ENCODE data around the gene HOMER3. TPM values are rescaled to one million over a fixed set of nuclear protein-coding genes. Genes with fewer than 3 reads are reported as not detected.

HOMER3 gene
- total RNA-seq, 1 donor = 98.4 TPM

DNA sequence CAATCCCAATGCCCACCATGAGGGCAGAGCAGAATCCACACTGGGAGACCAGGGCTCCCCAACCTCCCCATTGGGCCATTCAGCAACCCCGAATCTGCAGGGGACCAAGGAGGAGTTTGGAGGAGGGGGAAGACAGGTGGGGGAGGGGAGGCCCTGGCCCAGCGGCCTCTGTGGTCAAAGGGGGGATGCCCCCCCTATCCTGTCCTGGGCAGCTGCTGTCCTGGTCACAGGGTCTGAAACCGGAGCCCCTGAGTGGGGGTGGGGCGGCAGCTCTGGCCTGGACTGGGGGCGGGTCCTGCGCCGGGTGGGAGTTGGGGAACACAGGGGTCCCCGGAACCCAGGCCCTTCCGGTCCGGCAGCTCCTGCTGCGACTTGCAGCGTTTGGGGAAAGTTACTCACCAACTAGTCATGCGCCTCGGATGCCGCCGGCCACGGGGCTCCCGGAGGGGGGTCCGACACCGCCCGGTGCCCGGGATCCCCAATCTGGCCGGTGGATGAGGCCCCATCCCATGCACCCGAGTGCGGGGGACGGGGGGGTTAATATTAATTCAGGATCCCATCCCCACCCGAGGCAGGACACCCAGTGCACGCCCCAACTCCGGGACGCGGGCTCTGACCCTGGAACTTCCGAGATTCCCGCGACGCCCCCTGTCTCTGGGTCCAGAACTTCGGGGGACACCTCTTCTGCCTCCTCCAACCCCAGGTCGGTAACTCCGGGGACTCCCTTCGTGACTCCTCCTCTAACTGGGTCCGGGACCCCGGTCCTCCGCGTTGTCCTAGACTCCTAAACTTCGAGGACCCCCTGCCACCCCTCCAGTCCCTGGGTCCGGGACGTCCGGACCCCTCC, 872 bp downstream of the HOMER3 start:
- peaks cover 19% of the 10 kb centered on the region for H3K36me3 ChIP-seq (ENCODE audit: insufficient read depth, low read length)
- no peaks in the 10 kb centered on the region for H3K9me3 ChIP-seq (ENCODE audit: low read depth, low read length)
- H3K27ac ChIP-seq (ENCODE audit: low read depth, low read length) = peak overlapping the region; percentile 78
- peak overlapping the region; percentile 80 for H2AFZ ChIP-seq (ENCODE audit: low read length)
- peak; percentile 99 for DNase-seq (ENCODE audit: insufficient read length, low spot score, missing footprints)
- H3K4me2 ChIP-seq (ENCODE audit: insufficient read depth, low read length) = peak overlapping the region; percentile 91
- H3K27me3 ChIP-seq (ENCODE audit: insufficient read depth, low read length) = no peaks in the 10 kb centered on the region
- peak overlapping the region; percentile 88 for H3K4me3 ChIP-seq (ENCODE audit: insufficient read depth, low read length)
- peaks cover 35% of the 10 kb centered on the region for H3K79me2 ChIP-seq (ENCODE audit: insufficient read depth, low read length)
- H3K4me1 ChIP-seq (ENCODE audit: insufficient read depth, low read length) = peaks cover 7% of the 10 kb centered on the region
- TF ChIP-seq, protein P1, sequence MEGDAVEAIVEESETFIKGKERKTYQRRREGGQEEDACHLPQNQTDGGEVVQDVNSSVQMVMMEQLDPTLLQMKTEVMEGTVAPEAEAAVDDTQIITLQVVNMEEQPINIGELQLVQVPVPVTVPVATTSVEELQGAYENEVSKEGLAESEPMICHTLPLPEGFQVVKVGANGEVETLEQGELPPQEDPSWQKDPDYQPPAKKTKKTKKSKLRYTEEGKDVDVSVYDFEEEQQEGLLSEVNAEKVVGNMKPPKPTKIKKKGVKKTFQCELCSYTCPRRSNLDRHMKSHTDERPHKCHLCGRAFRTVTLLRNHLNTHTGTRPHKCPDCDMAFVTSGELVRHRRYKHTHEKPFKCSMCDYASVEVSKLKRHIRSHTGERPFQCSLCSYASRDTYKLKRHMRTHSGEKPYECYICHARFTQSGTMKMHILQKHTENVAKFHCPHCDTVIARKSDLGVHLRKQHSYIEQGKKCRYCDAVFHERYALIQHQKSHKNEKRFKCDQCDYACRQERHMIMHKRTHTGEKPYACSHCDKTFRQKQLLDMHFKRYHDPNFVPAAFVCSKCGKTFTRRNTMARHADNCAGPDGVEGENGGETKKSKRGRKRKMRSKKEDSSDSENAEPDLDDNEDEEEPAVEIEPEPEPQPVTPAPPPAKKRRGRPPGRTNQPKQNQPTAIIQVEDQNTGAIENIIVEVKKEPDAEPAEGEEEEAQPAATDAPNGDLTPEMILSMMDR (IDR thresholded peaks at IDR 0.05; ENCODE audit: extremely low read depth, low read depth, low read length) = no peak
- peaks cover 4% of the 10 kb centered on the region for H4K20me1 ChIP-seq (ENCODE audit: insufficient read depth, low read length)

DNA sequence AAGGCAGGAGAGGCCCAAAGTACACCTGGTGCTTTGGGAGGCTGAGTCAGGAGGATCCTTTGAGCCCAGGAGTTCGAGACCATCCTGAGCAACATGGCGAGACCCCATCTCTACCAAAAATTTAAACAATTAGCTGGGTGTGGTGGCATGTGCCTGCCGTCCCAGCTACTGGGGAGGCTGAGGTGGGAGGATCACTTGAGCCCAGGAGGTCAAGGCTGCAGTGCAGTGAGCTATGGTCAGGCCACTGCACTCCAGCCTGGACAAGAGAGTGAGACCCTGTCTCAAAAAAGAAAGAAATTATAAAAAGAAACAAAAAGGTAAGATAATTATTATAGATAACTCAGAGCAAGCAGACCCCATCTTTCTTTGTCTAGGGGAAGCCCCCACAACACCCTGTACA, 1.9 kb downstream of the HOMER3 start:
- Histone ChIP-seq H3K79me2 (ENCODE audit: insufficient read depth, low read length) (peaks cover 35% of the 10 kb centered on the region), H3K4me2 (ENCODE audit: insufficient read depth, low read length) (peak overlapping the region; percentile 91), H4K20me1 (ENCODE audit: insufficient read depth, low read length) (peaks cover 4% of the 10 kb centered on the region), H3K4me1 (ENCODE audit: insufficient read depth, low read length) (peaks cover 7% of the 10 kb centered on the region), H3K27me3 (ENCODE audit: insufficient read depth, low read length) (no peaks in the 10 kb centered on the region), H2AFZ (ENCODE audit: low read length) (no peak overlapping the region), H3K27ac (ENCODE audit: low read depth, low read length) (no peak overlapping the region), H3K9me3 (ENCODE audit: low read depth, low read length) (no peaks in the 10 kb centered on the region), H3K36me3 (ENCODE audit: insufficient read depth, low read length) (peaks cover 25% of the 10 kb centered on the region), H3K4me3 (ENCODE audit: insufficient read depth, low read length) (no peak overlapping the region)
- DNase-seq (ENCODE audit: insufficient read length, low spot score, missing footprints) = peak; percentile 75
- TF ChIP-seq, protein P1 (IDR thresholded peaks at IDR 0.05; ENCODE audit: extremely low read depth, low read depth, low read length) = no peak

DNA sequence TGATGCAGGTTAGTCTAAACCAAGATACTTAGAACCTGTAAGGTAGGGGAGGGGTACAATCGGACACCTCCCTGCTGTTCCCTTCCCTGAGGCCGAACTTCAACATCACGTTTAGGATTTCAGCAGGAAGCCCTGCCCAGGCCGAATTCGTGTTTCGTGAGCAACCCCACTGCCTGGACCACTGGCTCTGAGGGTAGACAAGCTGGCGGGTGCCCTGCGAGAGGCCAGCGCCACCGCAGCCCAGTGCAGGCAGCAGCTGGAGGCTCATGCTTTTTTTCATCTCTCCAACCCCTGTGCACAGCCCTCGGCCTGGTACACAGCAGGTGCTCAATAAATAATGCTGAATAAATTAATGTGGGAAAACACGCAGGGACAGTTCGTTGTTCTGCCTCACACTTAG, 7.7 kb downstream of the HOMER3 start:
- TF ChIP-seq, protein P1 (IDR thresholded peaks at IDR 0.05; ENCODE audit: extremely low read depth, low read depth, low read length) = no peak
- Histone ChIP-seq H4K20me1 (ENCODE audit: insufficient read depth, low read length) (peaks cover 18% of the 10 kb centered on the region), H2AFZ (ENCODE audit: low read length) (no peak overlapping the region), H3K36me3 (ENCODE audit: insufficient read depth, low read length) (peaks cover 59% of the 10 kb centered on the region), H3K79me2 (ENCODE audit: insufficient read depth, low read length) (peaks cover 9% of the 10 kb centered on the region), H3K27me3 (ENCODE audit: insufficient read depth, low read length) (no peaks in the 10 kb centered on the region), H3K27ac (ENCODE audit: low read depth, low read length) (no peak overlapping the region), H3K9me3 (ENCODE audit: low read depth, low read length) (no peaks in the 10 kb centered on the region), H3K4me1 (ENCODE audit: insufficient read depth, low read length) (no peaks in the 10 kb centered on the region), H3K4me3 (ENCODE audit: insufficient read depth, low read length) (no peak overlapping the region), H3K4me2 (ENCODE audit: insufficient read depth, low read length) (no peak overlapping the region)
- peak; percentile 18 for DNase-seq (ENCODE audit: insufficient read length, low spot score, missing footprints)

DNA sequence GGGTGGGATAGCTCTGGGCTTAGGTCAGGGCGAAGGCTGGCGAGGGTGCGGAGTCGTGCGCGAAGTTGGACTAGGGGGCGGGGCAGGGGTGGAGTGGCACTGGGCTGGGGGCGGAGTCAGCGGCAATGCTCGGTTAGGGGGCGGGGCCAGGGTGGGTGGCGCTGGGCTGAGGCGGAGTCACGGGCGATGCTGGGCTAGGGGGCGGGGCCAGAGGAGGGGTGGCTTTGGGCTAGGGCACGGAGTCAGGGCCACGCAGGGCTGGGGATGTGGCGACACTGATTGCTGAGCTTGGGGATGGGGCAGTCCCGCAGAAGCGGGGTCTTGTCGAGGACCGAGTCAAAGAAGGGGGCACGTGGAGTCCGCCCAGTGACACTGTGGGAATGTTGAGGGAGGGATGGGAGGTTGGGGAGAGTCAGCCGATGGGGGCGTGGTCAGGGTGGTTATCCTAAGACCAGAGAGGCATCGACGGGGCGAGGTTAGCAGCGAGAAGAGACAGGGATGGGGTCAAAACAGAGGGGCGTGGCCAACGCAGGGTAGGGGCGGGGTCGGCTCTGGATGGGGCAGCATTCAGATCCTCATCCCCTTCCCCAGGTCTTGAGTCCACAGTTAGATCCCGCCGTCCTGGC, 8.7 kb downstream of the HOMER3 start:
- no peak overlapping the region for H3K27ac ChIP-seq (ENCODE audit: low read depth, low read length)
- no peak overlapping the region for H3K4me3 ChIP-seq (ENCODE audit: insufficient read depth, low read length)
- H3K4me1 ChIP-seq (ENCODE audit: insufficient read depth, low read length) = no peaks in the 10 kb centered on the region
- H3K36me3 ChIP-seq (ENCODE audit: insufficient read depth, low read length) = peaks cover 60% of the 10 kb centered on the region
- H3K4me2 ChIP-seq (ENCODE audit: insufficient read depth, low read length) = no peak overlapping the region
- H3K79me2 ChIP-seq (ENCODE audit: insufficient read depth, low read length) = peaks cover 3% of the 10 kb centered on the region
- peaks cover 15% of the 10 kb centered on the region for H4K20me1 ChIP-seq (ENCODE audit: insufficient read depth, low read length)
- H2AFZ ChIP-seq (ENCODE audit: low read length) = no peak overlapping the region
- no peaks in the 10 kb centered on the region for H3K9me3 ChIP-seq (ENCODE audit: low read depth, low read length)
- peak; percentile 98 for DNase-seq (ENCODE audit: insufficient read length, low spot score, missing footprints)
- no peaks in the 10 kb centered on the region for H3K27me3 ChIP-seq (ENCODE audit: insufficient read depth, low read length)
- TF ChIP-seq, protein P1 (IDR thresholded peaks at IDR 0.05; ENCODE audit: extremely low read depth, low read depth, low read length) = no peak
